ENCODE results near the gene C10orf53. TPM values are rescaled to one million over a fixed set of nuclear protein-coding genes. Genes with fewer than 3 reads are reported as not detected.

Gene C10orf53
- total and polyA plus RNA-seq, 2 donors (not counting 1 experiment from before 2014, with no cell fraction given), result not detected

- no peak for DNase-seq (ENCODE audit: low read depth in 2 of 2)
- H2AFZ ChIP-seq (ENCODE audit: low read length), result no peak overlapping the region
- peaks cover 34% of the 10 kb centered on the region for H3K27me3 ChIP-seq (ENCODE audit: control insufficient read depth, insufficient read depth, low read length)
- TF ChIP-seq CTCF (conservative IDR thresholded peaks at IDR 0.05 in 1 of 2, IDR thresholded peaks at IDR 0.05 in 1 of 2; ENCODE audit: low read depth in 1 of 2, low read length in 2 of 2) (no peak), EZH2 (IDR thresholded peaks at IDR 0.05; ENCODE audit: low read length, missing control alignments) (no peak)
- no peaks in the 10 kb centered on the region for H3K36me3 ChIP-seq (ENCODE audit: control insufficient read depth, insufficient read depth, low read length)
- no peak overlapping the region for H3K27ac ChIP-seq (ENCODE audit: insufficient read depth, low read length)
- H3K9ac ChIP-seq (ENCODE audit: insufficient read depth, low read length), result no peak overlapping the region
- no peak overlapping the region for H3K4me3 ChIP-seq (replicated peaks in 1 of 4; ENCODE audit: control extremely low read depth in 1 of 4, insufficient read depth in 1 of 4, low read depth in 3 of 4, low read length in 4 of 4)
- no peak overlapping the region for H3K4me2 ChIP-seq (ENCODE audit: extremely low read depth, insufficient read depth, low read length)
- H3K4me1 ChIP-seq (ENCODE audit: control insufficient read depth, extremely low read depth, insufficient read depth, low read length), result no peaks in the 10 kb centered on the region
- no peaks in the 10 kb centered on the region for H4K20me1 ChIP-seq (ENCODE audit: control insufficient read depth, extremely low read depth, insufficient read depth, low read length)
- H3K79me2 ChIP-seq (ENCODE audit: control insufficient read depth, insufficient read depth, low read length), result no peaks in the 10 kb centered on the region
- H3K9me3 ChIP-seq (ENCODE audit: control insufficient read depth, insufficient read depth, low read depth, low read length), result no peaks in the 10 kb centered on the region
These were observed 9.5 kb downstream of the C10orf53 start for GRCh38 chr10:49688920-49689319.

DNA sequence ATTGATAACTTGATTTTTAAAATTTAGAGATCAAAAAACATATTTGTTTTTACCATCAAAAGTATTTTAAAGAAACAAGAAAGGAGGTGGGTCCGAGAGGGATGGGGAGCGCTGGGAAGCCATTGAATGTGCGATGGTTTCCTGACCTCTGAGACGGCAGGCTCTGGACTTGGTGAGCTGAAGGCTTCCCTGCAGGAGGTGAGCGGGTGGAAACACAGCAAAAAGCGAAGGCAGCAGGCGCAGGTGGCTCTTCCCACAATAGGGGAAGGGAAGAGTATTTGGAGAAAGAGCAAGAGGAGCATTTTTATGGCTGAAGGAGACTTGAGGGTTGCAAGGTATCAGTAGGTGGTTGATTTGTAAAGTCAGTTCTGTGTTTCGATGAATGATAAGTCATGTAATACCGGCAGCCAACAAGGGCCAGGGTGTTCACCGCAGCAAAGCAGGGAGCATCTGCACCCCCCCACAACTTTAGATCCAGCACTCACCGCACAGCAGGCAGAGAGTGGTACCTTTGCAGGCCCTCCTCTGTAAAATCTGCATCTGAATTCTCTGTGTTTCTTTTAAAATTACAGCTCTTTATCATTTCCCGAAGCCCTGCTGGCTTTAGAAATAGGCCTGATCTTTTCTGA lies 10.5 kb downstream of the C10orf53 start:
- no peaks in the 10 kb centered on the region for H3K9me3 ChIP-seq (ENCODE audit: control insufficient read depth, insufficient read depth, low read depth, low read length)
- TF ChIP-seq EZH2 (IDR thresholded peaks at IDR 0.05; ENCODE audit: low read length, missing control alignments) (no peak), CTCF (conservative IDR thresholded peaks at IDR 0.05 in 1 of 2, IDR thresholded peaks at IDR 0.05 in 1 of 2; ENCODE audit: low read depth in 1 of 2, low read length in 2 of 2) (no peak)
- no peak overlapping the region for H3K4me2 ChIP-seq (ENCODE audit: extremely low read depth, insufficient read depth, low read length)
- no peak overlapping the region for H3K4me3 ChIP-seq (replicated peaks in 1 of 4; ENCODE audit: control extremely low read depth in 1 of 4, insufficient read depth in 1 of 4, low read depth in 3 of 4, low read length in 4 of 4)
- H3K36me3 ChIP-seq (ENCODE audit: control insufficient read depth, insufficient read depth, low read length), result no peaks in the 10 kb centered on the region
- no peaks in the 10 kb centered on the region for H3K4me1 ChIP-seq (ENCODE audit: control insufficient read depth, extremely low read depth, insufficient read depth, low read length)
- H3K27me3 ChIP-seq (ENCODE audit: control insufficient read depth, insufficient read depth, low read length), result peaks cover 34% of the 10 kb centered on the region
- H3K79me2 ChIP-seq (ENCODE audit: control insufficient read depth, insufficient read depth, low read length), result no peaks in the 10 kb centered on the region
- no peak overlapping the region for H3K9ac ChIP-seq (ENCODE audit: insufficient read depth, low read length)
- no peak overlapping the region for H2AFZ ChIP-seq (ENCODE audit: low read length)
- no peak overlapping the region for H3K27ac ChIP-seq (ENCODE audit: insufficient read depth, low read length)
- DNase-seq (ENCODE audit: low read depth in 2 of 2), result no peak
- H4K20me1 ChIP-seq (ENCODE audit: control insufficient read depth, extremely low read depth, insufficient read depth, low read length), result no peaks in the 10 kb centered on the region

GRCh38 chr10:49690698-49691356 lies 11.4 kb downstream of the C10orf53 start:
- no peak for TF ChIP-seq CTCF (conservative IDR thresholded peaks at IDR 0.05 in 1 of 2, IDR thresholded peaks at IDR 0.05 in 1 of 2; ENCODE audit: low read depth in 1 of 2, low read length in 2 of 2)
- no peak for TF ChIP-seq EZH2 (IDR thresholded peaks at IDR 0.05; ENCODE audit: low read length, missing control alignments)
- no peak for DNase-seq (ENCODE audit: low read depth in 2 of 2)
- Histone ChIP-seq H2AFZ (ENCODE audit: low read length) (no peak overlapping the region), H3K79me2 (ENCODE audit: control insufficient read depth, insufficient read depth, low read length) (no peaks in the 10 kb centered on the region), H3K4me1 (ENCODE audit: control insufficient read depth, extremely low read depth, insufficient read depth, low read length) (no peaks in the 10 kb centered on the region), H3K4me2 (ENCODE audit: extremely low read depth, insufficient read depth, low read length) (no peak overlapping the region), H3K9ac (ENCODE audit: insufficient read depth, low read length) (no peak overlapping the region), H3K36me3 (ENCODE audit: control insufficient read depth, insufficient read depth, low read length) (no peaks in the 10 kb centered on the region), H4K20me1 (ENCODE audit: control insufficient read depth, extremely low read depth, insufficient read depth, low read length) (no peaks in the 10 kb centered on the region), H3K9me3 (ENCODE audit: control insufficient read depth, insufficient read depth, low read depth, low read length) (no peaks in the 10 kb centered on the region), H3K27ac (ENCODE audit: insufficient read depth, low read length) (no peak overlapping the region), H3K4me3 (replicated peaks in 1 of 4; ENCODE audit: control extremely low read depth in 1 of 4, insufficient read depth in 1 of 4, low read depth in 3 of 4, low read length in 4 of 4) (no peak overlapping the region), H3K27me3 (ENCODE audit: control insufficient read depth, insufficient read depth, low read length) (peaks cover 34% of the 10 kb centered on the region)
